ENCODE measurements around the gene MYO7A. TPM values are rescaled to one million over a fixed set of nuclear protein-coding genes. Genes with fewer than 3 reads are reported as not detected.

MYO7A gene
- total RNA-seq, 1 experiment from 2014 or later: 3.5 TPM

GRCh38 chr11:77213589-77214428 is 85.8 kb downstream of the MYO7A start:
- POLR2A ChIA-PET (ENCODE audit: unreplicated experiment): no interaction called here
- intact Hi-C loops (cut with micrococcal nuclease; ENCODE audit: unreplicated experiment): no loop called here
- Histone ChIP-seq H3K79me2 (ENCODE audit: low read depth) (no peaks in the 10 kb centered on the region), H3K9me3 (ENCODE audit: insufficient read depth, low read depth) (no peaks in the 10 kb centered on the region), H3K4me2 (no peak overlapping the region), H3K4me3 (no peak overlapping the region), H3F3A (ENCODE audit: insufficient read depth, low read depth) (no peaks in the 10 kb centered on the region), H2AFZ (no peak overlapping the region), H3K27me3 (ENCODE audit: insufficient read depth, low read depth) (peaks cover 21% of the 10 kb centered on the region; the same call in 1 of the 2 replicates), H3K4me1 (replicated peaks; ENCODE audit: insufficient read depth) (no peaks in the 10 kb centered on the region), H4K20me1 (ENCODE audit: insufficient read depth) (no peaks in the 10 kb centered on the region), H3K9me2 (ENCODE audit: insufficient read depth) (no peaks in the 10 kb centered on the region), H3K36me3 (ENCODE audit: low read depth) (no peaks in the 10 kb centered on the region), H3K27ac (no peak overlapping the region)
- no peak for DNase-seq
- CTCF ChIA-PET: no interaction called here
- BruUV-seq (replicated peaks): no TSS peak
- TF ChIP-seq EZH2 (IDR thresholded peaks at IDR 0.05; ENCODE audit: low read depth) (no peak), CTCF (conservative IDR thresholded peaks at IDR 0.05) (no peak)

GRCh38 chr11:77214557-77214956 is 86.5 kb downstream of the MYO7A start:
- no peaks in the 10 kb centered on the region for H4K20me1 ChIP-seq (ENCODE audit: insufficient read depth)
- BruUV-seq (replicated peaks): no TSS peak
- peaks cover 21% of the 10 kb centered on the region; the same call in 1 of the 2 replicates for H3K27me3 ChIP-seq (ENCODE audit: insufficient read depth, low read depth)
- H3K36me3 ChIP-seq (ENCODE audit: low read depth): no peaks in the 10 kb centered on the region
- H3F3A ChIP-seq (ENCODE audit: insufficient read depth, low read depth): no peaks in the 10 kb centered on the region
- CTCF ChIA-PET: no interaction called here
- H3K4me3 ChIP-seq: no peak overlapping the region
- H3K79me2 ChIP-seq (ENCODE audit: low read depth): no peaks in the 10 kb centered on the region
- H3K9me2 ChIP-seq (ENCODE audit: insufficient read depth): no peaks in the 10 kb centered on the region
- no peak for TF ChIP-seq EZH2 (IDR thresholded peaks at IDR 0.05; ENCODE audit: low read depth)
- TF ChIP-seq CTCF (conservative IDR thresholded peaks at IDR 0.05): no peak
- H3K27ac ChIP-seq: no peak overlapping the region
- H3K9me3 ChIP-seq (ENCODE audit: insufficient read depth, low read depth): no peaks in the 10 kb centered on the region
- POLR2A ChIA-PET (ENCODE audit: unreplicated experiment): no interaction called here
- no peak overlapping the region for H2AFZ ChIP-seq
- H3K4me2 ChIP-seq: no peak overlapping the region
- H3K4me1 ChIP-seq (replicated peaks; ENCODE audit: insufficient read depth): no peaks in the 10 kb centered on the region
- intact Hi-C loops (cut with micrococcal nuclease; ENCODE audit: unreplicated experiment): no loop called here
- no peak for DNase-seq

GRCh38 chr11:77215106-77215505 is 87.1 kb downstream of the MYO7A start:
- no peak for TF ChIP-seq CTCF (conservative IDR thresholded peaks at IDR 0.05)
- TF ChIP-seq EZH2 (IDR thresholded peaks at IDR 0.05; ENCODE audit: low read depth): no peak
- POLR2A ChIA-PET (ENCODE audit: unreplicated experiment): no interaction called here
- no peaks in the 10 kb centered on the region for H3K36me3 ChIP-seq (ENCODE audit: low read depth)
- intact Hi-C loops (cut with micrococcal nuclease; ENCODE audit: unreplicated experiment): no loop called here
- no peaks in the 10 kb centered on the region for H3K4me1 ChIP-seq (replicated peaks; ENCODE audit: insufficient read depth)
- no peaks in the 10 kb centered on the region for H3K9me3 ChIP-seq (ENCODE audit: insufficient read depth, low read depth)
- no TSS peak for BruUV-seq (replicated peaks)
- CTCF ChIA-PET: no interaction called here
- no peak overlapping the region for H3K4me3 ChIP-seq
- H3F3A ChIP-seq (ENCODE audit: insufficient read depth, low read depth): no peaks in the 10 kb centered on the region
- no peak overlapping the region for H2AFZ ChIP-seq
- DNase-seq: no peak
- no peaks in the 10 kb centered on the region for H3K9me2 ChIP-seq (ENCODE audit: insufficient read depth)
- H3K79me2 ChIP-seq (ENCODE audit: low read depth): no peaks in the 10 kb centered on the region
- no peaks in the 10 kb centered on the region for H4K20me1 ChIP-seq (ENCODE audit: insufficient read depth)
- no peak overlapping the region for H3K4me2 ChIP-seq
- peaks cover 22% of the 10 kb centered on the region; the same call in 1 of the 2 replicates for H3K27me3 ChIP-seq (ENCODE audit: insufficient read depth, low read depth)
- no peak overlapping the region for H3K27ac ChIP-seq
